Measurements from ENCODE around the gene ACE. TPM values are rescaled to one million over a fixed set of nuclear protein-coding genes. Genes with fewer than 3 reads are reported as not detected.

The ACE gene
- total RNA-seq, result 1 to 10 TPM in 2 of 3 donors, under 1 TPM in 1; 0.86 to 1.2 (median 1.0) TPM
- total RNA-seq (2013), result 1.2 TPM

- no peak within 1 kb of the TSS for H3K27ac ChIP-seq (ENCODE audit: low read length)
- peaks cover 15% of the 10 kb centered on the region for H3K4me1 ChIP-seq (ENCODE audit: control insufficient read depth, insufficient read depth, low read length)
- no peaks in the 10 kb centered on the region for H3K36me3 ChIP-seq (ENCODE audit: control insufficient read depth, insufficient read depth, low read length)
- WGBS (ENCODE audit: insufficient coverage), result under 1% methylated on average over 78 of the region's 78 CpGs
- TF ChIP-seq, protein P1, sequence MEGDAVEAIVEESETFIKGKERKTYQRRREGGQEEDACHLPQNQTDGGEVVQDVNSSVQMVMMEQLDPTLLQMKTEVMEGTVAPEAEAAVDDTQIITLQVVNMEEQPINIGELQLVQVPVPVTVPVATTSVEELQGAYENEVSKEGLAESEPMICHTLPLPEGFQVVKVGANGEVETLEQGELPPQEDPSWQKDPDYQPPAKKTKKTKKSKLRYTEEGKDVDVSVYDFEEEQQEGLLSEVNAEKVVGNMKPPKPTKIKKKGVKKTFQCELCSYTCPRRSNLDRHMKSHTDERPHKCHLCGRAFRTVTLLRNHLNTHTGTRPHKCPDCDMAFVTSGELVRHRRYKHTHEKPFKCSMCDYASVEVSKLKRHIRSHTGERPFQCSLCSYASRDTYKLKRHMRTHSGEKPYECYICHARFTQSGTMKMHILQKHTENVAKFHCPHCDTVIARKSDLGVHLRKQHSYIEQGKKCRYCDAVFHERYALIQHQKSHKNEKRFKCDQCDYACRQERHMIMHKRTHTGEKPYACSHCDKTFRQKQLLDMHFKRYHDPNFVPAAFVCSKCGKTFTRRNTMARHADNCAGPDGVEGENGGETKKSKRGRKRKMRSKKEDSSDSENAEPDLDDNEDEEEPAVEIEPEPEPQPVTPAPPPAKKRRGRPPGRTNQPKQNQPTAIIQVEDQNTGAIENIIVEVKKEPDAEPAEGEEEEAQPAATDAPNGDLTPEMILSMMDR (IDR thresholded peaks at IDR 0.05), result no peak
- peak in 2 of 3 donors; percentile 55 to 61 for ATAC-seq
- peaks cover 17% of the 10 kb centered on the region for H3K27me3 ChIP-seq (ENCODE audit: control insufficient read depth, insufficient read depth, low read length)
- H3K4me3 ChIP-seq (ENCODE audit: low read length), result no peak within 1 kb of the TSS
- H3K9me3 Mint-ChIP-seq, result no peaks in the 10 kb centered on the region
- no peaks in the 10 kb centered on the region for H3K36me3 Mint-ChIP-seq
- intact Hi-C loops (cut with micrococcal nuclease), result no loop called here
- peak within 1 kb of the TSS; percentile 79 for H3K4me3 Mint-ChIP-seq
- H3K27ac Mint-ChIP-seq, result no peak within 1 kb of the TSS
- H3K9me3 ChIP-seq (ENCODE audit: control insufficient read depth, insufficient read depth, low read length), result no peaks in the 10 kb centered on the region
- H3K4me1 Mint-ChIP-seq, result peaks cover 0 to 13% of the 10 kb centered on the region in 2 donors
- peak in 1 of 2 donors; percentile 66 for DNase-seq
- H3K27me3 Mint-ChIP-seq (ENCODE audit: low read depth in 2 of 2), result peaks cover 26 to 28% of the 10 kb centered on the region in 2 donors
Measured at GRCh38 chr17:63476854-63477479, at the start of gene ACE. Gene ACE, plus strand, starts transcription at chr17:63477061. Its CDS starts 34 bp downstream, at chr17:63477095.

DNA sequence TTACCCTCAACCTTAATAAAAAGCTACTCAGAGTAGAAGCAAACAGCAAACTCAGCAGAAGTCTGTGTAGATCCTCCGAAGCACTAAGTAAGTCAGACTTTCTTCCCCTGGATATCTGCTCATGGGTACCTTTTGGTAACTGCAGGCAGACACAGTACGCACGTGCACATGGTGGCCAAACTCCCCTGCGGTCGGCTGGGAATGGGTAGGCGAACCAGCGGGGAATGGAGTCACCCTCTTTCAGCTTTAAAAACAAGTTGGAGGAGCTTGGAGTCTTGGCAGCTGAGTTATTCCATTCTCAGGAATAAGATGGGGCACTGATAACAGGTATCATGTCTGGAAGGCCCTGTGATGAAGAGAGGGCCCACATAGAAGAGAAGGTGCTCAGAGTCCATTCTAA, 47.1 kb upstream of the ACE start:
- intact Hi-C loops (cut with micrococcal nuclease), result loop anchor here (5.0 kb wide), 1 partner anchor 278 kb away; no protein-coding TSS in a partner anchor
- no peaks in the 10 kb centered on the region for H3K27me3 ChIP-seq (ENCODE audit: control insufficient read depth, insufficient read depth, low read length)
- no peaks in the 10 kb centered on the region for H3K36me3 ChIP-seq (ENCODE audit: control insufficient read depth, insufficient read depth, low read length)
- Mint-ChIP-seq H3K36me3 (no peaks in the 10 kb centered on the region), H3K4me1 (peaks cover 2 to 21% of the 10 kb centered on the region in 2 donors), H3K4me3 (no peak overlapping the region), H3K27me3 (ENCODE audit: low read depth in 2 of 2) (no peaks in the 10 kb centered on the region), H3K27ac (no peak overlapping the region), H3K9me3 (no peaks in the 10 kb centered on the region)
- TF ChIP-seq, protein P1 (IDR thresholded peaks at IDR 0.05), result no peak
- DNase-seq (no peak), ATAC-seq (no peak)
- peaks cover 34% of the 10 kb centered on the region for H3K4me1 ChIP-seq (ENCODE audit: control insufficient read depth, insufficient read depth, low read length)
- H3K4me3 ChIP-seq (ENCODE audit: low read length), result no peak overlapping the region
- WGBS (ENCODE audit: insufficient coverage), result 96% methylated on average over 7 of the region's 7 CpGs
- no peaks in the 10 kb centered on the region for H3K9me3 ChIP-seq (ENCODE audit: control insufficient read depth, insufficient read depth, low read length)
- no peak overlapping the region for H3K27ac ChIP-seq (ENCODE audit: low read length)

DNA sequence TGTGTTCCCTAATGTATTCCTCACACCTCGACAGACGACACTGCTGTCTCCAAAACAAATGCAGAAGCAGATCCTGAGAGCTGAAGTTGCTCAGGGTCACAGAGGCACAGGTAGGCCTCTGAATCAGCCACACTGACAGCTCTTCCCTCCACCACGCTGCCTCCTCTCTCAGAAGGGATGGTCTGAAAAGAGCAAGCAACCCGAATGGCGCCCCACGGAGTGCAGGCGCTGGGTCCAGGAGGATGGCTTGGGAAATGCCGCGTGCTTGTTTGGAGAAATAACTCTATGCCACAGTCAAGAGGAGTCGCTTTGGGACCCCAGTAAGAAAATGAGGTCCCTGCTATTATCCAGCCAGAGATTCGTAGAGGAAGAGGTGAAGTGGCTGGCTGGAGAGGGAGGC, 46.6 kb upstream of the ACE start:
- H3K27ac Mint-ChIP-seq, result no peak overlapping the region
- TF ChIP-seq, protein P1 (IDR thresholded peaks at IDR 0.05), result no peak
- H3K4me3 Mint-ChIP-seq, result no peak overlapping the region

DNA sequence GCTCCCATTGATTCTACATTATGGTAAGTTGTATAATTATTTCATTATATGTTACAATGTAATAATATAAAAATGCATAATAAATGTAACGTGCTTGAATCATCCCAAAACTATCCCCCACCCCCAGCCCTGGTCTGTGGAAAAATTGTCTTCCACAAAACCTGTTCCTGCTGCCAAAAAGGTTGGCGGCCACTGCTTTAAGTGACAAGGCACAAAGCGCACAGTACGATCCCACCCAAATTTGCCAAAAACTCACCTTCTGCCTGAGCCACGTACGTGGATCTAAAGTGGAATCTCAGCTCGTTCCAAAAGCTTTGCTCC, 45.3 kb upstream of the ACE start:
- Histone ChIP-seq H3K4me3 (ENCODE audit: low read length) (no peak overlapping the region), H3K36me3 (ENCODE audit: control insufficient read depth, insufficient read depth, low read length) (peaks cover 3% of the 10 kb centered on the region), H3K27ac (ENCODE audit: low read length) (no peak overlapping the region), H3K27me3 (ENCODE audit: control insufficient read depth, insufficient read depth, low read length) (no peaks in the 10 kb centered on the region), H3K4me1 (ENCODE audit: control insufficient read depth, insufficient read depth, low read length) (peaks cover 44% of the 10 kb centered on the region), H3K9me3 (ENCODE audit: control insufficient read depth, insufficient read depth, low read length) (no peaks in the 10 kb centered on the region)
- Mint-ChIP-seq H3K4me3 (no peak overlapping the region), H3K27me3 (ENCODE audit: low read depth in 2 of 2) (no peaks in the 10 kb centered on the region), H3K4me1 (peaks cover 6 to 28% of the 10 kb centered on the region in 2 donors), H3K27ac (no peak overlapping the region), H3K9me3 (no peaks in the 10 kb centered on the region), H3K36me3 (no peaks in the 10 kb centered on the region)
- intact Hi-C loops (cut with micrococcal nuclease), result no loop called here
- DNase-seq, result no peak
- ATAC-seq, result no peak
- TF ChIP-seq, protein P1 (IDR thresholded peaks at IDR 0.05), result no peak
- 90% methylated on average over 7 of the region's 7 CpGs for WGBS (ENCODE audit: insufficient coverage)

More for the DNA sequence above, 46.6 kb upstream of the ACE start:
- no peaks in the 10 kb centered on the region for H3K9me3 Mint-ChIP-seq
- no peak overlapping the region for H3K27ac ChIP-seq (ENCODE audit: low read length)
- no peaks in the 10 kb centered on the region for H3K27me3 Mint-ChIP-seq (ENCODE audit: low read depth in 2 of 2)
- ATAC-seq, result no peak
- no peaks in the 10 kb centered on the region for H3K27me3 ChIP-seq (ENCODE audit: control insufficient read depth, insufficient read depth, low read length)
- peaks cover 6 to 26% of the 10 kb centered on the region in 2 donors for H3K4me1 Mint-ChIP-seq
- 97% methylated on average over 11 of the region's 11 CpGs for WGBS (ENCODE audit: insufficient coverage)
- H3K36me3 Mint-ChIP-seq, result no peaks in the 10 kb centered on the region
- no peaks in the 10 kb centered on the region for H3K9me3 ChIP-seq (ENCODE audit: control insufficient read depth, insufficient read depth, low read length)
- H3K4me1 ChIP-seq (ENCODE audit: control insufficient read depth, insufficient read depth, low read length), result peaks cover 38% of the 10 kb centered on the region
- no peaks in the 10 kb centered on the region for H3K36me3 ChIP-seq (ENCODE audit: control insufficient read depth, insufficient read depth, low read length)
- intact Hi-C loops (cut with micrococcal nuclease), result no loop called here
- no peak for DNase-seq
- H3K4me3 ChIP-seq (ENCODE audit: low read length), result no peak overlapping the region

All from natural killer cell (primary cell).